Prostate gland (tissue), 2 donors: Measurements from ENCODE around the gene PSD2. TPM values are rescaled to one million over a fixed set of nuclear protein-coding genes. Genes with fewer than 3 reads are reported as not detected.
A peak's percentile ranks its signal among the peaks of the same experiment; 100 is the strongest.
"Not testable (repeated sequence)": the region's sequence is repeated elsewhere in the genome, so short reads cannot be mapped to it uniquely, and the experiment has no call there.

Experiments used
- DNase-seq: peaks from one replicate; pipeline ENCODE4 v3.0.0-alpha.2; 2019; ENCODE audit warnings: low spot score
- H3K27ac ChIP-seq, 2 donors: fragments of 200-600 bp; sonication (generic); 2 replicates each; pipeline ENCODE4 v1.5.1; 2017 to 2019
- H3K27me3 ChIP-seq: fragments of 200-600 bp; sonication (generic); replicated peaks from 2 replicates; pipeline ENCODE4 v1.5.1; 2019; ENCODE audit not compliant: insufficient read depth
- H3K36me3 ChIP-seq, 2 donors: fragments of 200-600 bp; sonication (generic); 1 replicate in 1 of 2; 2 replicates in 1 of 2; pipeline versions ENCODE4 v1.5.1 to v1.8.1; 2017 to 2019
- H3K4me1 ChIP-seq: fragments of 200-600 bp; sonication (generic); replicated peaks from 2 replicates; pipeline ENCODE4 v1.5.1; 2019
- H3K4me3 ChIP-seq, 2 donors: fragments of 200-600 bp; sonication (generic); 2 replicates each; pipeline ENCODE4 v1.5.1; 2017 to 2019
- H3K9me3 ChIP-seq: fragments of 200-600 bp; sonication (generic); 2 replicates; pipeline ENCODE4 v1.5.1; 2017
- POLR2A ChIP-seq: fragments of 450-650 bp; IDR thresholded peaks from one replicate; pipeline ENCODE4 v1.6.1; 2016; ENCODE audit warnings: antibody characterized with exemption, mild to moderate bottlenecking
- POLR2AphosphoS5 ChIP-seq: sonication (generic); formaldehyde crosslinking; IDR thresholded peaks from one replicate; pipeline ENCODE4 v1.6.1; 2017; ENCODE audit warnings: antibody characterized with exemption
- WGBS: methylation state at CpG from one replicate; pipeline ENCODE4 v1.1.5; 2018; 5-methylcytosine and 5-hydroxymethylcytosine counted together
- intact Hi-C: fragments of 100-400 bp; cut with DNase I; formaldehyde crosslinking; loops from one replicate; pipeline ENCODE4 v1.14.2; 2022
- total RNA-seq, 2 donors: library from RNA; depleted of rRNA; stranded (reverse); fragments of >200 nt; gene quantifications; one replicate each; pipeline ENCODE4 v1.1.0, GENCODE V29; 2016
- TF ChIP-seq, protein P1 (sequence below), 4 experiments: fragments of 200-600 bp in 2 of 4; fragments of 450-650 bp in 2 of 4; sonication (generic) in 2 of 4; IDR thresholded peaks; 1 replicate in 3 of 4; 2 replicates in 1 of 4; pipeline ENCODE4 v1.5.1; 2016 to 2019; ENCODE audit warnings: antibody characterized with exemption in 4 of 4, mild to moderate bottlenecking in 2 of 4, moderate library complexity in 2 of 4

Gene PSD2
- total RNA-seq, 2 donors from 2014 or later = 0.46 to 0.74 TPM

DNA sequence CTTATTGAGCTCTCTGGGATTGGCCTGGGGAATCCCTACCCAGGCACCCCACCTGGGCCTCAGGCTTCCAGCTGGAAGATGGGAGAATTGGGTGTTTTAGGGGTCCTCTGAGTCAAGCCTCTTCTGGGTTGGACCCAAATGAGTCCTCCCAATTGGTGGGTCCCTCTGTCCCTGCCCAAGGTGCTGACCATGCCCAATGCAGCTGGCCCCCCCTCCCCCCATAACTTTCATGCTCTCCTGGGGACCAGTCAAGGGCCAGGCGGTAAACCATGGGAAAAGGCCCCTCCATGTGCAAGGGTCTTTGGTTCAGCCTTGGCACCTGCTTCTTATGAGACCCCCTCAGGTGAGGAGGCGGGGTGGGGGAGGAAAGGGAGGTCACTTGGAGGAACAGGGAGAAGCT lies 3.4 kb upstream of the PSD2 start:
- no peak overlapping the region for H3K27ac ChIP-seq
- no peaks in the 10 kb centered on the region for H3K36me3 ChIP-seq
- H3K4me1 ChIP-seq = no peaks in the 10 kb centered on the region
- WGBS = 91% methylated on average over 2 of the region's 2 CpGs
- TF ChIP-seq, protein P1, sequence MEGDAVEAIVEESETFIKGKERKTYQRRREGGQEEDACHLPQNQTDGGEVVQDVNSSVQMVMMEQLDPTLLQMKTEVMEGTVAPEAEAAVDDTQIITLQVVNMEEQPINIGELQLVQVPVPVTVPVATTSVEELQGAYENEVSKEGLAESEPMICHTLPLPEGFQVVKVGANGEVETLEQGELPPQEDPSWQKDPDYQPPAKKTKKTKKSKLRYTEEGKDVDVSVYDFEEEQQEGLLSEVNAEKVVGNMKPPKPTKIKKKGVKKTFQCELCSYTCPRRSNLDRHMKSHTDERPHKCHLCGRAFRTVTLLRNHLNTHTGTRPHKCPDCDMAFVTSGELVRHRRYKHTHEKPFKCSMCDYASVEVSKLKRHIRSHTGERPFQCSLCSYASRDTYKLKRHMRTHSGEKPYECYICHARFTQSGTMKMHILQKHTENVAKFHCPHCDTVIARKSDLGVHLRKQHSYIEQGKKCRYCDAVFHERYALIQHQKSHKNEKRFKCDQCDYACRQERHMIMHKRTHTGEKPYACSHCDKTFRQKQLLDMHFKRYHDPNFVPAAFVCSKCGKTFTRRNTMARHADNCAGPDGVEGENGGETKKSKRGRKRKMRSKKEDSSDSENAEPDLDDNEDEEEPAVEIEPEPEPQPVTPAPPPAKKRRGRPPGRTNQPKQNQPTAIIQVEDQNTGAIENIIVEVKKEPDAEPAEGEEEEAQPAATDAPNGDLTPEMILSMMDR (IDR thresholded peaks at IDR 0.05) = no peak
- TF ChIP-seq POLR2A (no peak), POLR2AphosphoS5 (no peak)
- no peak overlapping the region for H3K4me3 ChIP-seq
- H3K9me3 ChIP-seq = no peaks in the 10 kb centered on the region
- intact Hi-C loops = no loop called here
- peaks cover 3% of the 10 kb centered on the region for H3K27me3 ChIP-seq
- DNase-seq = no peak

DNA sequence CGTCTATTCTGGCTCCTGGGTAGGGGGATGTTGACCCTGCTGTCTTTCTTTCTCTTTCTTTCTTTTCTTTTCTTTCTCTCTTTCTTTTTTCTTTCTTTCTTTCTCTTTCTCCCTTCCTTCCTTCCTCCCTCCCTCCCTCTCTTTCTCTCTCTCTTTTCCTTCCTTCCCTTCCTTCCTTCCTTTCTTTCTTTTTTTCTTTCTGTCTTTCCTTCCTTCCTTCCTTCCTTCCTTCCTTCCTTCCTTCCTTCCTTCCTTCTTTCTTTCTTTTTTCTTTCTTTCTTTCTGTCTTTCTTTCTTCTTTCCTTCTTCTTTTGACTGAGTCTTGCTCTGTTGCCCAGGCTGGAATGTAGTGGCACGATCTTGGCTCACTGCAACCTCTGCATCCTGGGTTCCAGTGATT lies 3.0 kb upstream of the PSD2 start:
- H3K27ac ChIP-seq, H3K4me1 ChIP-seq, H3K4me3 ChIP-seq, intact Hi-C loops, DNase-seq, H3K9me3 ChIP-seq, H3K36me3 ChIP-seq, H3K27me3 ChIP-seq: not testable (repeated sequence)
- WGBS = 91% methylated on average over 2 of the region's 2 CpGs

DNA sequence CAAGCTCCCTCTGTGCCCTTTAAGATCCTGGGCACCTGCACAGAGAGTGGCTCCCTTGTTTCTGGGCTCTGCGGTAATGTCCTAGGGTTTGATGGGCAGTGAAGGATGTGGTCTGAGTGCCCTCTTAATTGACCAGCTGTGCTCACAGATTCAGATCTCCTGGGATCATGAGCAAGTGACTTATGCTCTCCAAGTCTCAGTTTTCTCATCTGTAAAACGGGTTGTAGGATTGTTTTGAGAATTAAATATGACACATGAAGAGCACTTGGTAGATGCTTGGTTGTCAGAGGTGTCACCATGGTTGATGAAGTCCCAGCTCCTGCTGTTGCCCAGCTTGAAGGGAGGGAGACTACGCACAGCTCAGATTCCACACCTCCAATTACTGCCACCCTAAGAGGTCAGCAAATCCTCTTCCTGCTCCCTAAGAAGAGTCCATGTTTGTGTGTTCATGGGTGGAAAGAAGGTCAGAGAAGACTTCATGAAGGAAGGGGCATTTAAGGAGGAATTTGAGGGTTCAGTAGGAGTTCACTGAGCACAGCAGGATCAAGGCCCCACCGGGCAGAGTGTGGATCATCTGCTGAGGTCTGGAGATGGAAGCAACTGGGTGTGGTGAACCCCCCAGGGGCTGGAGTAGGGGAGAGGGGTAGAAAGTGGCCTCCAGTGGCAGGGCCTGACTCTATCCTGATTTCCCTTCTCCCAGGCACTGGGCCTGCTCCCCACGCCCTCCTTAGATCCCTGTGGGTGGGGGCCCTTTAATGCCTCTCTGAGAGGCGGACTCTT lies 1.4 kb upstream of the PSD2 start:
- DNase-seq = no peak
- Histone ChIP-seq H3K4me1 (no peaks in the 10 kb centered on the region), H3K27me3 (peaks cover 3% of the 10 kb centered on the region), H3K9me3 (no peaks in the 10 kb centered on the region), H3K36me3 (no peaks in the 10 kb centered on the region), H3K4me3 (no peak overlapping the region), H3K27ac (no peak overlapping the region)
- WGBS = 78% methylated on average over 6 of the region's 6 CpGs
- no peak for TF ChIP-seq POLR2A
- no peak for TF ChIP-seq POLR2AphosphoS5
- TF ChIP-seq, protein P1 (IDR thresholded peaks at IDR 0.05) = no peak
- intact Hi-C loops = no loop called here

DNA sequence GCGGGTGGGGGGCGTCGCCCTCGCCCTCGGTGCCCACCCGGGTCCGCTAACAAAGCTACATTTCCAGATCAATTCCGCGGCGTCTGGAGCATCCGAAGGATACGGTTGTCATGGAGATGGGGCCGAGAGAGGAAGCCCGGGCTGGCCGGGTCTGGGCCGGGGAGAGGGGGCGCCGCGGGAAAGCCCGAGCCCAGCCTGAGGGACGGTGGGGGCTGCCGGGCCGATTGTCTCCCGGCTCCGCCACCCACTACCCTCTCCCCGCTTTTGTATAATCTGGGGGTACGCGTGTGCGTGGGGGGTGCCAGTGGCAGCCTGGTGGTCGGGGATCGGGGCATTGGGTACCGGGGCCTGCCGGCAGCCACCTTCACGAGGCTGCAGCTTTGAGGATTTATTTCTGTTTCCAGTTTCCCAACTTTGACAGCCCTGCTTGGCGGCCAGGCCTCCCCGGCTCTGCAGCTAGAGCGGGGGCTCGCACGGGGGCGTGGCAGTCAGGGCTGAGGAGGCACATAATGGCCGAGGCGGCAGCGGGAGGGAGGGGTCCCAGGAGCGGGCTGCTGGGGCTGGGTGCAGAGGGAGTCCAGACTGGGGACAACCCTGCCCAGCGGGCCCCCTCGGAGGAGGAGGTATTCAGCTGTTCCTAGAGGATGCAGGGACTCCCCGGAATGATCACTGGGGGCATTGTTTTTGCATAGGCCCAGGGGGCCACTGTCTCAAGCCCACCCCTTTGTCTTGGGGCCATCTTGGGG lies 626 bp downstream of the PSD2 start:
- TF ChIP-seq POLR2AphosphoS5 (no peak), POLR2A (no peak)
- TF ChIP-seq, protein P1 (IDR thresholded peaks at IDR 0.05) = no peak
- H3K27me3 ChIP-seq = peaks cover 3% of the 10 kb centered on the region
- WGBS = 7% methylated on average over 27 of the region's 47 CpGs
- H3K9me3 ChIP-seq = no peaks in the 10 kb centered on the region
- no peaks in the 10 kb centered on the region for H3K4me1 ChIP-seq
- no peak overlapping the region for H3K27ac ChIP-seq
- intact Hi-C loops = loop anchor here (5.0 kb wide), 1 partner anchor 156 kb away; no protein-coding TSS in a partner anchor
- DNase-seq = no peak
- peak overlapping the region; percentile 27 to 41 for H3K4me3 ChIP-seq
- no peaks in the 10 kb centered on the region for H3K36me3 ChIP-seq

DNA sequence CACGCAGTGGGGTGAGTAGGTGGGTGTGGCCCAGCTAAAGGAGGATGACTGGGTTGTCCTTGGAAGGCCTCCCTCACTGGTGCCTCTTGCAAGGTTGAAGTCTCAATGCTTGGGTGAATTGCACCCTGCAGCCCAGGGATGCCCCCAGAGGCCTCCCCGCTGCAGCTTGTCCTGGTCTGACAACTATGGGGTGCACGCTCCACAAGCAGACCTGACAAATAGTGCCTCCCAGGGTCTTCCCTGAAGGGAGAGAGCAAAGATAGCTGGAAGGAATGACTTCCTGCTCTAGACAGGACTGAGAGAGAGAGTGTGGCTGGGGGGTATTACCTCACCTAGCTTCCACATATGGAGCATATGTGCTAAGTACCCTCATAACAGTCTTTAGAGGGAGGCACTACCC lies 1.7 kb downstream of the PSD2 start:
- WGBS = 75% methylated on average over 3 of the region's 3 CpGs
- TF ChIP-seq POLR2AphosphoS5 = no peak
- TF ChIP-seq, protein P1 (IDR thresholded peaks at IDR 0.05) = no peak
- no peak for TF ChIP-seq POLR2A
- H3K4me3 ChIP-seq = no peak overlapping the region
- H3K27me3 ChIP-seq = peaks cover 3% of the 10 kb centered on the region
- H3K36me3 ChIP-seq = no peaks in the 10 kb centered on the region
- DNase-seq = no peak
- H3K9me3 ChIP-seq = no peaks in the 10 kb centered on the region
- H3K27ac ChIP-seq = no peak overlapping the region
- H3K4me1 ChIP-seq = no peaks in the 10 kb centered on the region
- intact Hi-C loops = loop anchor here (5.0 kb wide), 1 partner anchor 155 kb away; no protein-coding TSS in a partner anchor
